ENCODE results near the gene GPR37L1. TPM values are rescaled to one million over a fixed set of nuclear protein-coding genes. Genes with fewer than 3 reads are reported as not detected.

Gene GPR37L1
- total and polyA plus RNA-seq, 11 donors = 0.03 to 0.05 (median 0.04) TPM; not detected in 8

DNA sequence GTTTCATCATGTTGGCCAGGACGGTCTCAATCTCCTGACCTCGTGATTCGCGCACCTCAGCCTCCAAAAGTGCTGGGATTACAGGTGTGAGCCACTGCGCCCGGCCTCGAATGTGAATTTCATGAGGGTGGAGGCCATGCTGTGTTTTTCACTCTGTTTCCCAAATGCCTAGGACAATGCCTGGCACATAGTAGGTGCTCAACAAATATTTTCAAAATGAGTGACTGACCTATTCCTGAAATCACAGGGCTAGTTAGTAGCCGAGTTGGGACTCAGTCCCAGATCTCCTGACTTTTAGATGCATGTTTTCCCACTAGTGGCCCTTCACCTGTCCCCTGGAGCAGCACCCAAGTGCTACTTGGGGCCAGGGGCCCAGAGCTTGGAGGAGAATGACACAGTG is 6.4 kb upstream of the GPR37L1 start:
- Histone ChIP-seq H3K27ac (no peak overlapping the region), H3K27me3 (no peaks in the 10 kb centered on the region), H3K9me3 (no peaks in the 10 kb centered on the region), H3K4me1 (peaks cover 0 to 22% (median 12%) of the 10 kb centered on the region in 12 donors), H3K4me3 (no peak overlapping the region), H3K36me3 (no peaks in the 10 kb centered on the region)
- ATAC-seq = no peak
- intact Hi-C loops (cut with DNase I) = loop anchor here in 3 of 10 donors (2.0 to 10.0 kb wide), 3 partner anchors 109 to 221 kb away; no protein-coding TSS in a partner anchor
- TF ChIP-seq POLR2A (IDR thresholded peaks at IDR 0.05) = no peak
- TF ChIP-seq, protein P1, sequence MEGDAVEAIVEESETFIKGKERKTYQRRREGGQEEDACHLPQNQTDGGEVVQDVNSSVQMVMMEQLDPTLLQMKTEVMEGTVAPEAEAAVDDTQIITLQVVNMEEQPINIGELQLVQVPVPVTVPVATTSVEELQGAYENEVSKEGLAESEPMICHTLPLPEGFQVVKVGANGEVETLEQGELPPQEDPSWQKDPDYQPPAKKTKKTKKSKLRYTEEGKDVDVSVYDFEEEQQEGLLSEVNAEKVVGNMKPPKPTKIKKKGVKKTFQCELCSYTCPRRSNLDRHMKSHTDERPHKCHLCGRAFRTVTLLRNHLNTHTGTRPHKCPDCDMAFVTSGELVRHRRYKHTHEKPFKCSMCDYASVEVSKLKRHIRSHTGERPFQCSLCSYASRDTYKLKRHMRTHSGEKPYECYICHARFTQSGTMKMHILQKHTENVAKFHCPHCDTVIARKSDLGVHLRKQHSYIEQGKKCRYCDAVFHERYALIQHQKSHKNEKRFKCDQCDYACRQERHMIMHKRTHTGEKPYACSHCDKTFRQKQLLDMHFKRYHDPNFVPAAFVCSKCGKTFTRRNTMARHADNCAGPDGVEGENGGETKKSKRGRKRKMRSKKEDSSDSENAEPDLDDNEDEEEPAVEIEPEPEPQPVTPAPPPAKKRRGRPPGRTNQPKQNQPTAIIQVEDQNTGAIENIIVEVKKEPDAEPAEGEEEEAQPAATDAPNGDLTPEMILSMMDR (IDR thresholded peaks at IDR 0.05) = no peak
- DNase-seq = no peak
- 92 to 97% (median 93%) methylated on average over 8 of the region's 8 CpGs for WGBS, 4 donors

DNA sequence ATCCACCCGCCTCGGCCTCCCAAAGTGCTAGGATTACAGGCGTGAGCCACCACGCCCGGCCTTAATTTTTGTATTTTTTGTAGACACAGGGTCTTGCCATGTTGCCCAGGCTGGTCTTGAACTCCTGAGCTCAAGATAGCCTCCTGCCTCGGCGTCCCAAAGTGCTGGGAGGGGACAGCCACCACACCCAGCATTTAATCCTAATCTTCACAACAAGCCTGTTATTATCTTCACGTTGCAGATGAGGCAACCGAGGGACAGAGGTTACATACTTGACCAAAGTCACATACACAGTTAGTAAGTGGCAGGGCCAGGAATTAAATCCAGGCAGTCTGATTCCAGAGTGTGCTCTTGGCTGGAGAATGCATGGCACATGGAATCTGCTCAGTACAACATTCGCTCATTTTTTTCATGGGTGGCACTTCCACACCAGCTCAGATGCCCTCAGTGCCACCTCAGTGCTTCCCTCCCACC is 4.8 kb upstream of the GPR37L1 start:
- TF ChIP-seq POLR2A (IDR thresholded peaks at IDR 0.05) = no peak
- TF ChIP-seq, protein P1 (IDR thresholded peaks at IDR 0.05) = no peak
- Histone ChIP-seq H3K4me3 (no peak overlapping the region), H3K4me1 (peaks cover 0 to 21% (median 12%) of the 10 kb centered on the region in 12 donors), H3K27ac (peak overlapping the region in 1 of 12 donors; percentile 11), H3K36me3 (no peaks in the 10 kb centered on the region), H3K27me3 (peaks cover 0 to 2% (median 0%) of the 10 kb centered on the region in 9 donors), H3K9me3 (no peaks in the 10 kb centered on the region)
- DNase-seq = no peak
- intact Hi-C loops (cut with DNase I) = loop anchor here in 9 of 10 donors (2.0 to 10.0 kb wide), 5 partner anchors 107 to 223 kb away; partner anchors contain the start of gene ELF3 (in 1 of the 9)
- 65 to 77% (median 68%) methylated on average over 10 of the region's 10 CpGs for WGBS, 4 donors
- peak in 3 of 4 donors; percentile 28 to 48 (median 45) for ATAC-seq

GRCh38 chr1:202121006-202121405 is 1.7 kb upstream of the GPR37L1 start:
- H3K27me3 ChIP-seq = peaks cover 0 to 2% (median 0%) of the 10 kb centered on the region in 9 donors
- no peaks in the 10 kb centered on the region for H3K36me3 ChIP-seq
- H3K4me3 ChIP-seq = no peak overlapping the region
- peaks cover 0 to 7% (median 0%) of the 10 kb centered on the region in 12 donors for H3K4me1 ChIP-seq
- no peak overlapping the region for H3K27ac ChIP-seq
- no peak for ATAC-seq
- no peak for DNase-seq
- 73 to 76% (median 75%) methylated on average over 7 of the region's 7 CpGs for WGBS, 4 donors
- intact Hi-C loops (cut with DNase I) = loop anchor here in 2 of 10 donors (2.0 to 10.0 kb wide), 2 partner anchors 114 to 226 kb away; no protein-coding TSS in a partner anchor
- H3K9me3 ChIP-seq = no peaks in the 10 kb centered on the region
- TF ChIP-seq, protein P1 (IDR thresholded peaks at IDR 0.05) = no peak
- TF ChIP-seq POLR2A (IDR thresholded peaks at IDR 0.05) = no peak

GRCh38 chr1:202123336-202123813 is 658 bp downstream of the GPR37L1 start:
- Histone ChIP-seq H3K27ac (no peak overlapping the region), H3K4me3 (no peak overlapping the region), H3K36me3 (no peaks in the 10 kb centered on the region), H3K27me3 (peaks cover 0 to 2% (median 0%) of the 10 kb centered on the region in 9 donors), H3K4me1 (peaks cover 0 to 7% (median 0%) of the 10 kb centered on the region in 12 donors), H3K9me3 (no peaks in the 10 kb centered on the region)
- ATAC-seq (no peak), DNase-seq (no peak)
- TF ChIP-seq, protein P1 (IDR thresholded peaks at IDR 0.05) = no peak
- TF ChIP-seq POLR2A (IDR thresholded peaks at IDR 0.05) = no peak
- WGBS, 4 donors = 89 to 94% (median 89%) methylated on average over 9 to 10 of the region's 10 CpGs
- intact Hi-C loops (cut with DNase I) = loop anchor here in 1 of 10 donors (10.0 kb wide), 1 partner anchor 229 kb away; no protein-coding TSS in a partner anchor
